ENCODE results near the gene C22orf39. TPM values are rescaled to one million over a fixed set of nuclear protein-coding genes. Genes with fewer than 3 reads are reported as not detected.

C22orf39 gene
- total and polyA plus RNA-seq, 4 donors, result 11.3 to 22.4 (median 13.5) TPM

- no peaks in the 10 kb centered on the region for H3K9me3 ChIP-seq (ENCODE audit: control insufficient read depth in 4 of 4, low read length in 3 of 4)
- no peak overlapping the region for H3K9ac ChIP-seq (ENCODE audit: low read depth in 1 of 2, low read length in 2 of 2)
- TF ChIP-seq ZBTB33 (IDR thresholded peaks at IDR 0.05), result no peak
- peak in 1 of 2 donors; percentile 10 for TF ChIP-seq HNF4A (conservative IDR thresholded peaks at IDR 0.05)
- TF ChIP-seq RAD21 (IDR thresholded peaks at IDR 0.05), result no peak
- no peak for TF ChIP-seq CTCF (IDR thresholded peaks at IDR 0.05; ENCODE audit: low read depth, low read length, missing input control)
- TF ChIP-seq JUND (IDR thresholded peaks at IDR 0.05), result no peak
- no peak for TF ChIP-seq RXRA (IDR thresholded peaks at IDR 0.05)
- no peak overlapping the region for H3K27ac ChIP-seq (ENCODE audit: low read depth in 1 of 2, low read length in 2 of 2)
- peaks cover 0 to 10% (median 6%) of the 10 kb centered on the region in 4 donors for H3K4me1 ChIP-seq (ENCODE audit: control insufficient read depth in 4 of 4, insufficient read depth in 4 of 4, low read length in 3 of 4)
- H3K27me3 ChIP-seq (ENCODE audit: control insufficient read depth in 4 of 4, insufficient read depth in 4 of 4, low read length in 3 of 4), result no peaks in the 10 kb centered on the region
- no peak for DNase-seq (ENCODE audit: low spot score)
- no peak overlapping the region for H3K4me3 ChIP-seq (ENCODE audit: low read depth in 1 of 3, low read length in 3 of 3)
- peaks cover 9 to 62% (median 39%) of the 10 kb centered on the region in 4 donors for H3K36me3 ChIP-seq (ENCODE audit: control insufficient read depth in 4 of 4, insufficient read depth in 3 of 4, low read depth in 1 of 4, low read length in 3 of 4)
- WGBS, result 45% methylated on average over 4 of the region's 4 CpGs
Observed at GRCh38 chr22:19405133-19405532, 42.4 kb downstream of the C22orf39 start.

GRCh38 chr22:19404676-19405075 lies 42.8 kb downstream of the C22orf39 start:
- TF ChIP-seq CTCF (IDR thresholded peaks at IDR 0.05; ENCODE audit: low read depth, low read length, missing input control), result no peak
- no peak for TF ChIP-seq FOXA1 (IDR thresholded peaks at IDR 0.05)
- no peak for TF ChIP-seq YY1 (IDR thresholded peaks at IDR 0.05)
- TF ChIP-seq FOXA2 (IDR thresholded peaks at IDR 0.05), result no peak
- no peak for TF ChIP-seq EGR1 (IDR thresholded peaks at IDR 0.05; ENCODE audit: low read depth in 2 of 2)
- TF ChIP-seq RXRA (IDR thresholded peaks at IDR 0.05), result no peak
- no peak for TF ChIP-seq ZBTB33 (IDR thresholded peaks at IDR 0.05)
- no peak for TF ChIP-seq HNF4A (conservative IDR thresholded peaks at IDR 0.05)
- TF ChIP-seq MAX (IDR thresholded peaks at IDR 0.05), result no peak
- no peak overlapping the region for H3K27ac ChIP-seq (ENCODE audit: low read depth in 1 of 2, low read length in 2 of 2)
- no peak overlapping the region for H3K9ac ChIP-seq (ENCODE audit: low read depth in 1 of 2, low read length in 2 of 2)
- no peaks in the 10 kb centered on the region for H3K9me3 ChIP-seq (ENCODE audit: control insufficient read depth in 4 of 4, low read length in 3 of 4)
- DNase-seq (ENCODE audit: low spot score), result no peak
- peaks cover 6 to 61% (median 41%) of the 10 kb centered on the region in 4 donors for H3K36me3 ChIP-seq (ENCODE audit: control insufficient read depth in 4 of 4, insufficient read depth in 3 of 4, low read depth in 1 of 4, low read length in 3 of 4)
- no peak overlapping the region for H3K4me3 ChIP-seq (ENCODE audit: low read depth in 1 of 3, low read length in 3 of 3)
- H3K4me1 ChIP-seq (ENCODE audit: control insufficient read depth in 4 of 4, insufficient read depth in 4 of 4, low read length in 3 of 4), result peaks cover 0 to 10% (median 6%) of the 10 kb centered on the region in 4 donors
- no peaks in the 10 kb centered on the region for H3K27me3 ChIP-seq (ENCODE audit: control insufficient read depth in 4 of 4, insufficient read depth in 4 of 4, low read length in 3 of 4)
- 95% methylated on average over 3 of the region's 3 CpGs for WGBS

Measured in liver (tissue), 9 donors.